Gastroesophageal sphincter (tissue), 3 donors: ENCODE results near the gene AKR1E2.

Source experiments
- CTCF ChIP-seq, 4 experiments: fragments of 200-600 bp in 2 of 4; fragments of 450-650 bp in 2 of 4; sonication (generic) in 1 of 4; IDR thresholded peaks; one replicate each; pipeline ENCODE4 v1.5.1; 2017 to 2019; ENCODE audit warnings: antibody characterized with exemption in 4 of 4, mild to moderate bottlenecking in 2 of 4, moderate library complexity in 2 of 4
- EP300 ChIP-seq: sonication (generic); formaldehyde crosslinking; IDR thresholded peaks from one replicate; pipeline ENCODE4 v1.6.1; 2017; ENCODE audit warnings: antibody characterized with exemption, mild to moderate bottlenecking
- POLR2A ChIP-seq, 2 donors: fragments of 450-650 bp; IDR thresholded peaks; one replicate each; pipeline ENCODE4 v1.6.1; 2017; ENCODE audit warnings: antibody characterized with exemption in 2 of 2, mild to moderate bottlenecking in 2 of 2, moderate library complexity in 1 of 2
- POLR2AphosphoS5 ChIP-seq: sonication (generic); formaldehyde crosslinking; IDR thresholded peaks from one replicate; pipeline ENCODE4 v1.6.1; 2017; ENCODE audit warnings: antibody characterized with exemption

GRCh38 chr10:4849042-4849402 is 23.0 kb downstream of the AKR1E2 start:
- TF ChIP-seq CTCF (IDR thresholded peaks at IDR 0.05) = no peak
- no peak for TF ChIP-seq POLR2A (IDR thresholded peaks at IDR 0.05)
- no peak for TF ChIP-seq POLR2AphosphoS5
- TF ChIP-seq EP300 = no peak
